ENCODE data around the gene PLEK. TPM values are rescaled to one million over a fixed set of nuclear protein-coding genes. Genes with fewer than 3 reads are reported as not detected.

The PLEK gene
- total and polyA plus RNA-seq, 7 donors: 5.8 to 16.8 (median 12.6) TPM

DNA sequence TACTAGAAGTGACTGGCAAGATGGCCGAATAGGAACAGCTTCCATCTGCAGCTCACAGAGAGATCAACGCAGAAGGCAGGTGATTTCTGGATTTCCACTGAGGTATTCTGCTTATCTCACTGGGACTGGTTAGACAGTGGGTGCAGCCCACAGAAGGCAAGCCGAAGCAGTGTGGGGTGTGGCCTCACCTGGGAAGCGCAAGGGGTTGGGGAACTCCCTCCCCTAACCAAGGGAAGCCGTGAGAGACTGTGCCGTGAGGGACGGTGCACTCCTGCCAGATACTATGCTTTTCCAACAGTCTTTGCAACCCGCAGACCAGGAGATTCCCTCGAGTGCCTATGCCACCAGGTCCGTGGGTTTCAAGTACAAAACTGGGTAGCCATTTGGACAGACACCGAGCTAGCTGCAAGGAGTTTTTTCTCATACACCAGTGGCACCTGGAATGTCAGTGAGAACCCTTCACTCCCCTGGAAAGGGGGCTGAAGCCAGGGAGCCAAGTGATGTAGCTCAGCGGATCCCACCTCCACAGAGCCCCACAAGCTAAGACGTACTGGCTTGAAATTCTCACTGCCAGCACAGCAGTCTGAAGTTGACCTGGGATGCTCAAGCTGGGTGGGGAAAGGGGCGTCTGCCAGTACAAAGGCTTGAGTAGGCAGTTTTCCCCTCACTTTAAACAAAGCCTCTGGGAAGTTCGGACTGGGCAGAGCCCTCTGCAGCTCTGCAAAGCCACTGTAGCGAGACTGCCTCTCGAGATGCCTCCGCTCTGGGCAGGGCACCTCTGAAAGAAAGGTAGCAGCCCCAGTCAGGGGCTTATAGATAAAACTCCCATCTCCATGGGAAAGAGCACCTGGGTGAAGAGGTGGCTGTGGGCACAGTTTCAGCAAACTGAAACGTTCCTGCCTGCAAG, 40.1 kb downstream of the PLEK start:
- H3K9me3 ChIP-seq: no peaks in the 10 kb centered on the region
- H3K4me1 ChIP-seq: no peaks in the 10 kb centered on the region
- no peak overlapping the region for H3K27ac ChIP-seq
- peaks cover 0 to 11% (median 0%) of the 10 kb centered on the region in 3 donors for H3K27me3 ChIP-seq
- no peak for DNase-seq
- WGBS, 2 donors: 71 to 75% methylated on average over 19 of the region's 19 CpGs
- intact Hi-C loops (cut with DNase I): no loop called here
- H3K36me3 ChIP-seq: no peaks in the 10 kb centered on the region
- TF ChIP-seq EP300 (IDR thresholded peaks at IDR 0.05): no peak
- no peak for TF ChIP-seq POLR2AphosphoS5 (IDR thresholded peaks at IDR 0.05)
- TF ChIP-seq POLR2A (IDR thresholded peaks at IDR 0.05): no peak
- TF ChIP-seq CTCF (IDR thresholded peaks at IDR 0.05): no peak
- no peak overlapping the region for H3K4me3 ChIP-seq

DNA sequence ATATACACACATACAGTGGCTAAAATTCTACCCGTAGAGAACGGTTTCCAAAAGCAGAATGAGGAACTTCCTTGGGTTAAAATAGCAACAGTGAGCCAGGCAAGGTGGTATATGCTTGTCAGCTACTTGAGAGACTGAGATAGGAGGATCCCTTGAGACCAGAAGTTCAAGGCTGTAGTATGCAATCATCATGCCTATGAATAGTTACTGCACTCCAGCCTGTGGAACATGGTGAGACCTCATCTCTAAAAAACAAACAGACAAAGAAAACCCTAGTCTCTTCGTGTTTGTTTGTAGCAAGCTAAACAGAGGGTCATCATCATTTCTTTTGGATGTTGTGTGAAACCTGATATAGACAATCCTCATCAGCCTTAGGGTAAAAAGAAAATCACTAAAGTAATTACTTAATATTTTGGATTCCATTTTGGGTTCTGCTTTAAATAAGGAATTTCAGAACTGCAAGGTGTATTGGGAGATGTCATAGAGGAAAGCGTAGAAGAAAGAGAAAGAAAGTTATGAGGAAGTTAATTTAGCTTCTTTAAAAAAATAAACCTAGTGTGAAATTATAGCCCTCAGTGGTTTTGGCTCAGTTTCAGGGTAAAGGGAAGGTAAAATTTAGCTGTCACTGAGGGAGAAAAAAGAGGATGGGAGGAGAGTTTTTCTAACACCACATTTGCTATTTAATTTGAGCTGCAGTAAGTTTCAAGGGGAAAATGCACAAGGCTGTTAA, 46.5 kb downstream of the PLEK start:
- Histone ChIP-seq H3K9me3 (no peaks in the 10 kb centered on the region), H3K4me1 (no peaks in the 10 kb centered on the region), H3K27me3 (no peaks in the 10 kb centered on the region), H3K4me3 (no peak overlapping the region), H3K27ac (no peak overlapping the region), H3K36me3 (no peaks in the 10 kb centered on the region)
- intact Hi-C loops (cut with DNase I): no loop called here
- WGBS, 2 donors: 37 to 47% methylated on average over 4 of the region's 4 CpGs
- TF ChIP-seq POLR2AphosphoS5 (IDR thresholded peaks at IDR 0.05) (no peak), EP300 (IDR thresholded peaks at IDR 0.05) (no peak), CTCF (IDR thresholded peaks at IDR 0.05) (no peak), POLR2A (IDR thresholded peaks at IDR 0.05) (no peak)
- DNase-seq: no peak

DNA sequence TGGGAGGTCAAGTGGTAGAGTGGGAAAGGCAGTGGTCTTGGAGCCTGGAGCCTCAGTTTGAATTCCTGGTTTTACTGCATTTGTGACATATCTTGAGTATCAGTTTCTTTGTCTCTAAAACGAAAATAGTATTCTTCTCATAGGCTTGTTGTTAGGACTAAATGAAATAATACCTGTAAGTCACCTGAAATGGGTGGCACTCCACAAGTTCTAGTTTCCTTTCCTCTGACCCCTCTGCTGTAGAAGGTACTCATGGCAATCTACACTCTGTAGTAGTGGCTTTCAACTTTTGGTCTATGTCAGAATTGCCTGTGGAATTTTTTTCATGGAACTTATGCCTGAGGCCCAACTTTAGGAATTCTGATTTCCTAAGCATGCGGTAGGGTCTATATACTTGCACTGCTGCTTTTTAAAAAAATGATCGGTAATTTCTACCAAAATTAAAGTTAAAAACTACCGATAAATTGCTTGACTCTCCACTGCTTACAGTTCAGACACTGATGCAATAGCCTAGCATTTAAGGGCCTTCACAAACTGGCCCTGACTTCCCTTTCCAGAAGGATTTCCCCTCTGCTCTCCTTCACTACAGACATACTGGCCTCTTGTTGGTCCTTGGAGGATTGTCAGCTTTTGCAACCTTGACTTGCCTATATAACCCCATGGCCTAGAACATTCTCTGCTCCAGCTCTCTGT, 47.2 kb downstream of the PLEK start:
- no peak for TF ChIP-seq CTCF (IDR thresholded peaks at IDR 0.05)
- TF ChIP-seq POLR2AphosphoS5 (IDR thresholded peaks at IDR 0.05): no peak
- no peak for TF ChIP-seq POLR2A (IDR thresholded peaks at IDR 0.05)
- TF ChIP-seq EP300 (IDR thresholded peaks at IDR 0.05): no peak
- H3K36me3 ChIP-seq: no peaks in the 10 kb centered on the region
- H3K27me3 ChIP-seq: no peaks in the 10 kb centered on the region
- H3K9me3 ChIP-seq: no peaks in the 10 kb centered on the region
- H3K4me1 ChIP-seq: no peaks in the 10 kb centered on the region
- no peak overlapping the region for H3K27ac ChIP-seq
- WGBS, 2 donors: 50 to 66% methylated on average over 4 of the region's 4 CpGs
- H3K4me3 ChIP-seq: no peak overlapping the region
- intact Hi-C loops (cut with DNase I): no loop called here
- DNase-seq: no peak

- DNase-seq: no peak
- no peaks in the 10 kb centered on the region for H3K36me3 ChIP-seq
- TF ChIP-seq CTCF (IDR thresholded peaks at IDR 0.05): no peak
- no peak for TF ChIP-seq POLR2A (IDR thresholded peaks at IDR 0.05)
- TF ChIP-seq POLR2AphosphoS5 (IDR thresholded peaks at IDR 0.05): no peak
- no peak for TF ChIP-seq EP300 (IDR thresholded peaks at IDR 0.05)
- no peaks in the 10 kb centered on the region for H3K9me3 ChIP-seq
- no peaks in the 10 kb centered on the region for H3K4me1 ChIP-seq
- H3K27me3 ChIP-seq: no peaks in the 10 kb centered on the region
- WGBS, 2 donors: 93 to 96% methylated on average over 2 of the region's 2 CpGs
- intact Hi-C loops (cut with DNase I): no loop called here
- H3K4me3 ChIP-seq: no peak overlapping the region
- no peak overlapping the region for H3K27ac ChIP-seq
Measured at GRCh38 chr2:68413466-68413865, 48.4 kb downstream of the PLEK start.

Data from sigmoid colon (tissue), 7 donors.